HL-60 (cell line): ENCODE measurements around the gene NEB.

Experiments used
- GABPA ChIP-seq: IDR thresholded peaks from 2 replicates; pipeline ENCODE4 v1.6.1; 2012; ENCODE audit warnings: low read depth
- POLR2AphosphoS5 ChIP-seq: IDR thresholded peaks from 2 replicates; pipeline ENCODE4 v1.6.1; 2012; ENCODE audit warnings: low read depth
- TF ChIP-seq, protein P1 (sequence below): IDR thresholded peaks from one replicate; pipeline ENCODE4 v1.5.1; 2011; ENCODE audit warnings: low read length, control low read depth, inconsistent platforms; ENCODE audit not compliant: insufficient read depth

DNA sequence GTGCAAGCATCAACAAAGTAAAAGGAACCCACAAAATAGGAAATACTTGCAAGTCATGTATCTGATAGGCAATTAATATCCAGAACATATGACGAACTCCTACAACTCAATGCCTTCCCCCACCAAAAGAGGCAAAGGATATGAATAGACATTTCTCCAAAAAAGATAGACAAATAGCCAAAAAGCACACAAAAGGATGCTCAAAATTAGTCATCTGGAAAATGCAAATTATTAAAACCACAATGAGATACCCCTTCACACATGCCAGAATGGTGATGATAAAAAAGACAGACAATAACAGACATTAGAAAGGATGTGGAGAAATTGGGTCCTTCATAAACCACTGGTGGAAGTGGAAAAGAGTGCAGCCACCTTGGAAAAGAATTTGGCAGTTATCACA, 248.2 kb downstream of the NEB start:
- TF ChIP-seq GABPA (no peak), POLR2AphosphoS5 (no peak)
- TF ChIP-seq, protein P1, sequence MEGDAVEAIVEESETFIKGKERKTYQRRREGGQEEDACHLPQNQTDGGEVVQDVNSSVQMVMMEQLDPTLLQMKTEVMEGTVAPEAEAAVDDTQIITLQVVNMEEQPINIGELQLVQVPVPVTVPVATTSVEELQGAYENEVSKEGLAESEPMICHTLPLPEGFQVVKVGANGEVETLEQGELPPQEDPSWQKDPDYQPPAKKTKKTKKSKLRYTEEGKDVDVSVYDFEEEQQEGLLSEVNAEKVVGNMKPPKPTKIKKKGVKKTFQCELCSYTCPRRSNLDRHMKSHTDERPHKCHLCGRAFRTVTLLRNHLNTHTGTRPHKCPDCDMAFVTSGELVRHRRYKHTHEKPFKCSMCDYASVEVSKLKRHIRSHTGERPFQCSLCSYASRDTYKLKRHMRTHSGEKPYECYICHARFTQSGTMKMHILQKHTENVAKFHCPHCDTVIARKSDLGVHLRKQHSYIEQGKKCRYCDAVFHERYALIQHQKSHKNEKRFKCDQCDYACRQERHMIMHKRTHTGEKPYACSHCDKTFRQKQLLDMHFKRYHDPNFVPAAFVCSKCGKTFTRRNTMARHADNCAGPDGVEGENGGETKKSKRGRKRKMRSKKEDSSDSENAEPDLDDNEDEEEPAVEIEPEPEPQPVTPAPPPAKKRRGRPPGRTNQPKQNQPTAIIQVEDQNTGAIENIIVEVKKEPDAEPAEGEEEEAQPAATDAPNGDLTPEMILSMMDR = no peak
